GM19240 (cell line): Measurements from ENCODE around the gene SYCP2.
"Not testable (repeated sequence)": the region's sequence is repeated elsewhere in the genome, so short reads cannot be mapped to it uniquely, and the experiment has no call there.

Experiments
- DNase-seq: peaks from one replicate; pipeline ENCODE4 v3.0.0; 2011; ENCODE audit warnings: low spot score; ENCODE audit not compliant: insufficient read length

Gene SYCP2, protein sequence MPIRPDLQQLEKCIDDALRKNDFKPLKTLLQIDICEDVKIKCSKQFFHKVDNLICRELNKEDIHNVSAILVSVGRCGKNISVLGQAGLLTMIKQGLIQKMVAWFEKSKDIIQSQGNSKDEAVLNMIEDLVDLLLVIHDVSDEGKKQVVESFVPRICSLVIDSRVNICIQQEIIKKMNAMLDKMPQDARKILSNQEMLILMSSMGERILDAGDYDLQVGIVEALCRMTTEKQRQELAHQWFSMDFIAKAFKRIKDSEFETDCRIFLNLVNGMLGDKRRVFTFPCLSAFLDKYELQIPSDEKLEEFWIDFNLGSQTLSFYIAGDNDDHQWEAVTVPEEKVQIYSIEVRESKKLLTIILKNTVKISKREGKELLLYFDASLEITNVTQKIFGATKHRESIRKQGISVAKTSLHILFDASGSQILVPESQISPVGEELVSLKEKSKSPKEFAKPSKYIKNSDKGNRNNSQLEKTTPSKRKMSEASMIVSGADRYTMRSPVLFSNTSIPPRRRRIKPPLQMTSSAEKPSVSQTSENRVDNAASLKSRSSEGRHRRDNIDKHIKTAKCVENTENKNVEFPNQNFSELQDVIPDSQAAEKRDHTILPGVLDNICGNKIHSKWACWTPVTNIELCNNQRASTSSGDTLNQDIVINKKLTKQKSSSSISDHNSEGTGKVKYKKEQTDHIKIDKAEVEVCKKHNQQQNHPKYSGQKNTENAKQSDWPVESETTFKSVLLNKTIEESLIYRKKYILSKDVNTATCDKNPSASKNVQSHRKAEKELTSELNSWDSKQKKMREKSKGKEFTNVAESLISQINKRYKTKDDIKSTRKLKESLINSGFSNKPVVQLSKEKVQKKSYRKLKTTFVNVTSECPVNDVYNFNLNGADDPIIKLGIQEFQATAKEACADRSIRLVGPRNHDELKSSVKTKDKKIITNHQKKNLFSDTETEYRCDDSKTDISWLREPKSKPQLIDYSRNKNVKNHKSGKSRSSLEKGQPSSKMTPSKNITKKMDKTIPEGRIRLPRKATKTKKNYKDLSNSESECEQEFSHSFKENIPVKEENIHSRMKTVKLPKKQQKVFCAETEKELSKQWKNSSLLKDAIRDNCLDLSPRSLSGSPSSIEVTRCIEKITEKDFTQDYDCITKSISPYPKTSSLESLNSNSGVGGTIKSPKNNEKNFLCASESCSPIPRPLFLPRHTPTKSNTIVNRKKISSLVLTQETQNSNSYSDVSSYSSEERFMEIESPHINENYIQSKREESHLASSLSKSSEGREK (N-terminal part only)

DNA sequence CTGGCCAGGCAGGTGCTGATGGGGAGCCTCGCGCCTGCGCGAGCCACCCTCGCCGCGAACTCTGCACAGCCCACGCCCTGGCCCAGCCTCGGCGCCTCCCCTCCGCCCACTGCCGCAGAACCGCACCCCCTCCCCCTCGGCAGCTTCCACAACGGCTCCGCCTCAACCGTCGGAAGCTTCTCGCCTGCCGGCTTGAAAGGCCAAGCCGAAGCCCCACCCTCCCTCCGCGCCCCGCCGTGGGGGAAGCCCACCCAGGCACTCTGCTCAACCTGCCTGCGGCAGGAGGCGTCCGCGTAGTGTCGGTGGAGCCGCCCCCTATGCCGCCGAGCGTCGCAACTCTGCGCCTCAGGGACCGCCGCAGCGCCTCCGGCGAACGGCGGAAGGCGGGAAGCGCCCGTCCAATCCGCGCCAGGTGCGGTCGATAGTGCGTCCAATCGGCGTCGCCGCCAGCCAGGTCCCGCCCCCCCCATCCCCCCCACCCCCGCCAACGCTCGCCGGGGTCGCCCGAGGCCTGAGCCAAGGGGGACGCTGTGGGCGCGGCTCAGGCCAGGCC, at the start of gene SYCP2:
Gene SYCP2 (minus strand): TSS at position 342 of the 553 bp plus-strand sequence. CDS start 11,224 bp downstream, outside the sequence.
- no peak for DNase-seq

DNA sequence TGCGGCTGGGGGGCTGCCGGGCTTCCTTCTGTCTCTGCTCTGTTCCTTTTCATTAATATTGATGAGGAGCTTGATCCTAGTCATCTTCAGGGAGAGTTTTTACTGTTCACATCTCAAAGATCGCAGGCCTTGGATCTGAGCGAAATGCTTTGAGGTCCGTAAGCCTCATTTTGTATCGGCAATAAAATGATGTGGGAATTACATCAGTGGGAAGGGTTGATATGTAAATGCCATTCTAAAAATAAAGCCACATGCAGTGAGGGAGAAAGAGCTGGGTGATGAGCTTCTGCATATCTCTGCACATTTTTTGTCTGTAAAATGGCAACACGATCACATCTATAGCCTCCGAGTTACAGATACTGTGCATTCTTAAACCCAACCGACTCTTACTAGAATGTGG, 49.6 kb upstream of the SYCP2 start:
- no peak for DNase-seq

DNA sequence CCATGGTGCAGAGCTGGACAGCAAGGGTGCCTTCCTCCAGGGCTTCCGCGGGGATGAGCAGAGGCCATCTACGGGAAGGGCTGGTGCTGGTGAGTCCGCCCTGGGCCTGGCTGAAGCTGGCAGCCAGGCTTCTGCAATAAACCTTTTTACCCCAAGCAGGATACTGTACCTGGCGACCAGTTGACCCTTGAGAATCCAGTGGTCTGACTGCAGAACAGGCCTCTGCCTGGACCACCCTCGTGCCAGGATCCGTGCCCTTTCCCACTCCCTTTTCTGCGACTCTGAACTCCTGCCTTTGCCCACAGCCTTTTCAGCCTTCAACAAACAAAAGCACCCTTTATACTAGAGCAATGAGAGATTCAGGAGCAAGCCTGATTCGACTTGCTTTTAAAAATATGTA, 43.6 kb upstream of the SYCP2 start:
- DNase-seq: no peak

DNA sequence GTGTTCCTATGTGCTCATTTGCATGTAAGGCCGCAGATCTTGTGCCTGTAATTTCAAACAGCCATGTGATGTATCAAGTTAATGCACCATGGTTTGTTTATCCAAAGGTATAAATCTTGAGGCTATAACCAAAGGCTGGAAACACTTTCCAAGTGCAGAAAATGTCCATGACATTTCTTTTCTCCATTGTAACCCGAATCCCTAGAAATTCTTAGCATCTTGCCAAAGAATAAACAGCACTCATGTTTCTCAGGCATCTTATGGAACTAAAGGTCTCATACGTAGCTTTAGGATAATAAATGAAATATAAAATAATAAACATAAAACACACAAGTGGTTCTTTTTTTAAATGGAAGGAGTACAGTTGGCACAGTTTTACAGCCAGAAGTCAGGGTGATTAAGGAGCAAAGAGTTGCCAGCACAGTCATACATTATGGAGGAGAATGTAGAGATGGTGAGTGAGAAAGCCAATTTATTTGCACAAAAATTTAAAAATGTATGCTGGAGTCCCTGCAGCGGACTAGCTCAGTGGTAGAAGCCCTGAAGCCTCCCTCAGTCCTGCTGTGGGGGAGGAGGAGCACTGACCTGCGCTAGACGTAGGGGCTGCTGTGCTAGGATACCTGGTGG, 42.8 kb upstream of the SYCP2 start:
- DNase-seq: no peak

DNA sequence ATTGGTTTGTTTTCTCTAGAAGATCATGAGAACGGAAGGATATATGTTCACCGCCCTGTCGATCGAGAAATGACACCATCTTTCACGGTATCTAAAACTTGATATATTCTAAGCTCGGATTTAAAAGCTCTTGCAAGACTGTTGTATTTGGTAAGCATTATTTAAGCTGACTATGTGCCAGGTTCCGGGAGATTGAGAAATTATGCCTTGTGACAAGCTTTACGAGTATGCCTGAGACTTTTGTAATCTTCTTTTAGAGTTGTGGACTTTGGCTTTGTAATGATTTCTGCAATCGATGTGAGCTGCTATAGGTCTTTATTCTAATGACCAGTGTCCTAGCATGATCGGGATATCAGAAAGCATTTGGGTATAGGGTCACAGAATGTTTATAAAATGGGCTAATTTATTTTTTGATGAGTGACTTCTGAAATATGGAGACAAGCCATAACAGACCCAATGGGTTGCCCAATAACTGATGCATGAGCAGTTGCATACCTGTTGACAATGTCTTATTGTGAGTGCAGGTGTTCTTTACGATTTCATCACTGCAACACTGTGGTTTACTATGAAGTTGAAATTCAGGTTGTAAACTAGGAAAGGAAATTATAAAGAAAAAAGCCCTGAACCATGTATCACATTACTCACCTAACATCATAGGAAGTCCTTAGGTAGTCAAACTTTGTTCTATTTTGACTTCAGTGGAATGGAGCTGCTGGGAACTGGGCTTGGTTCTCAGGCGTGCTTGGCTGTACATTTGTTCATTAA, 38.8 kb upstream of the SYCP2 start:
- DNase-seq: no peak

DNA sequence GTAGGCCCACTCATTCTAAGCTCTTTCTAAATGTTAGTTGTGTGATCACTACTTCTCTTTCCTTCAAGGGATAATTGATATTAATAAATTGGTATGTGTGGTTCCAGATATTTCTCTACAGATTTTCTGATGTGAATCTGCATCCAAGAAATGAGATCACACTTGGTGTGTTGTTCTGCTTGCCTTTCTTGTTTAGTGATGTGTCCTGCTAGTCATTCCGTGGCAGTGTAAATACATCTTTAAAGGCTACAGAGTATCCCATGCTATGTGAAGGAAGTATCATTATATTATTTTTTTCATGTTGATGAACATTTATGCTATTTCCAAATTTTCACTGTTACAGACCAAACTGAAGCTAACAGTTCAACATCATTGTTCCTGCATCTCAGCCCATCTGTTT, 38.0 kb upstream of the SYCP2 start:
- no peak for DNase-seq

DNA sequence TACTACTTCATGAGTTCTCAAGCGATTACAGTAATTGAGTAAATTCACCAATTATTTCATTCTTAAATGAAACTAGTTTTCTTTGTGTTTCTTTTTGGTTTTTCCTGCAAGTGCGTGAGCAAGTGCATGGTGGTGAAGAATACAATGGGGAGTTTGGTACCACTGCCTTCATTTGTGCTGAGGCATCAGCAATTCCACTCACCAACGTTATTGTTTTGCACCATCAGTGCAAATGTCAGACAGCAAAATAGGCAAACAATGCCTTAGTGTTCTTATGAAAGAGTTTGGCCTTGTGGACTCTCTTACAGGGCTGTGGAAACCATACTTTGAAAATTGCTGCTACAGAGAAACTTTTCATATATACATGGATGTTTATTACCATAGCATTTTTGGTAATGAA, 33.0 kb upstream of the SYCP2 start:
- DNase-seq: no peak

DNA sequence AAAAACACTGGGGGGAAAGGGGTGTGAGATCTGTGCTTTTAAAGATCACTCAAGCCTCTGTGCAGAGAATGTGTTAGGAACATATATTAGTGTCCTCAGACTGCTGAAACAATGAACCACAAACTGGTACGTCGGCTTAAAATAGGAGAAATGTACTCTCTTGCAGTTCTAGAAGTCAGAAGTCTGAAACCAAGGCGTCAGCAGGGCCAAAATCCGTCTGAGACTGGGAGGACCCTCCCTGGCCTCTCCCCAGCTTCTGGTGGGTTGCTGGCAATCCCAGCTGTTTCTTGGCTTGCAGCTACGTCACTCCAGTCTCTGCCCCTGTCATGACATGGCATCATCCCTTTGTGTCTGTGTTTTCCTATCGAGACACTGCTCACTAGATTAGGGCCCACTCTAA, 28.7 kb upstream of the SYCP2 start:
- DNase-seq: no peak

DNA sequence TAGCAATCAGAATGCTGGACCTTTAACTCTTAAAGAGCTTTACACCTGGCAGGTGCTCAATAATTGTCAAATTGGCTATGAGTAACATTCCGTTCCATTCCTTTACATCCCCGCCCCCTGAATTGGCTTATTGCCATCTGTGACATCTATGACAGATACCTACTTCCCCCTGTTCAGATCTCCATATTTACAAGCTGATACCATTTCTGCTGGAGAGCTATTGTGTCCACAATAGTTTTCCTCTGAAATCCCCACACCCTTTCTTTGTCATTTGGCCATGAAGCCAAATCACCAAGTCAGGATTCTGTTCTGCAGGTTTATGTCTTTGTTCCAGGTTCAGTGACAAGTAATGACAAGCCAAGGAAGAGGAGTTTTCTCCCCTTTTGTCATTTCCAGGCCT, 28.0 kb upstream of the SYCP2 start:
- DNase-seq: no peak

DNA sequence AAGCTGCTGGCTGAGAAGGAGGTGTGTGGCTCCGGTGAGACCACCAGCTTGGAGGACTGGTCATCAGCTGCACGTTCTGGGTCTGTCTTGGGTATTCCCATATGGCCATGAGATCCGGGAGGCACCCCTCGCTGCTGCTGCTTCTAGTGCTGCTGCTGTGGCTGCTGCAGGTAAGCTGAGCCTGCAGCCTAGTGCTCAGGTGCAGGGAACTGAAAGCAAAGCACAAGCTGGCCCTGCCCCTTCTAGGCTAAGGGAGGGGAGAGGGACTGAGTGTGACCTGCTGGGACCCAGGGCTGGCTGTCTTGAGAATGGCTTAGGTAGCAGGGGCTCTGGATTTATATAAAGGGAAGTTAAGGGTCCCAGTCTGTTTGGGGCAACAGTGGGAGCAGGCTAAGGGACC, 25.2 kb upstream of the SYCP2 start:
- DNase-seq: no peak

DNA sequence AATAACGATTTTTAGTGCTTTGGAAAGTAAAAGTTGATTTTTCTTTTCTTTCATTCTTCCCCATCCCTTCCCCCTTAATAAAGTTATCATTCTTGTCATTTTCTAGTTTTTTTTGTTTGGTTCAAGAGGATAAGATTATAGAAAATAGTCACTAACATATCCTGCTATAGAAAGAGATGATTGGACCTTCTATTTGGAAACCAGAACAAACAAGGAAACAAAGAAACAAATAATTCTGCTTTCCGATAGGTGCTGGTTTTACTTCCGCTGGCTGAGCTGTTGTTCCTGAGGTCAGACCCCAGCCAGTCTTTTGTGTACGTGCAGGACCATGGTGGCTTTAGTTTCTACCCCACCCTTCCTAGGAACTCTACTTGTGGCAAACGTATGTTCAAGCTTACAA, 24.7 kb upstream of the SYCP2 start, which contains the start of gene CDH26:
Gene CDH26 (plus strand): TSS at position 301 of the 400 bp plus-strand sequence. CDS start 304 bp downstream, outside the sequence.
- DNase-seq: no peak

DNA sequence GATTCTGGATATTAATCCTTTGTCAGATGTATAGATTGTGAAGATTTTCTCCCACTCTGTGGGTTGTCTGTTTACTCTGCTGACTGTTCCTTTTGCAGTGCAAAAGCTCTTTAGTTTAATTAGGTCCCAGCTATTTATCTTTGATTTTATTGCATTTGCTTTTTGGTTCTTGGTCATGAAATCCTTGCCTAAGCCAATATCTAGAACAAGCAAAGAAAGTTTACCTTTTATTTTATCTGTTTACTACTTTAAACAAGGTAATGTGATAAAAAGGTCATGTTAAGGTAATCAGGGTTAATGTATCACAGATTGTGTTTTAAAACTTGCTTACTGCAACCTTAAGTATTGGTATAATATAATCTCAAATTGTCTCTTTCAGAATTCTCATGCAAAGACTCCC, 24.1 kb upstream of the SYCP2 start:
- not testable (repeated sequence) for DNase-seq

DNA sequence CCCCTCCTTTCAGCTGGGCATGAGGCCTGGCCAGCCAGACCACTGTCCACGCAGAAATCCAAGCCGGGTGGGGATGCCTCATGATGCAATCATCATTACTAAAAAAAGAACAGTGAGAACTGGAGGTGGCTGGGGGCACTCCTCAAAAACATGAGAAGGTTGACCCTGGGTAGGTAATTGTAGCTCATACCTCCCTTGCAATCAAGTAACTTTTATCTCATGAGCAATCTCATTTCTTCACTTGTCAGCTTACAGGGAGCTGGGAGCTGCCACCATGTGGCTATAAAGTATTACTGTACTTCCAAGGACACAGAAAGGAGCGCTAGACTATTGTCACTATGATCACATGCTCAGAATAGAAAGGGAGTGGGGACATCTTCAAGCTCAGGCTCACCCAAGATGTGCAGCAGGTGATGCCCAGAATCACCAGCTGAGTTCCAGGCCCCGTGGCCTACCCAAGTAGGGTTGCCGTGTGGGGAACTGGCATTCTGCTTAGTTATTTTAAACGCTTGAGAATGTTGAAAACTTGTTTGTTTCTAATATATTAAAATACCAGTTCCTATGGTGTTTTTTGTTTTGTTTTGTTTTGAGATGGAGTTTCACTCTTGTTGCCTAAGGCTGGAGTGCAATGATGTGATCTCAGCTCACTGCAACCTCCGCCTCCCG, 21.8 kb upstream of the SYCP2 start:
- DNase-seq: no peak

DNA sequence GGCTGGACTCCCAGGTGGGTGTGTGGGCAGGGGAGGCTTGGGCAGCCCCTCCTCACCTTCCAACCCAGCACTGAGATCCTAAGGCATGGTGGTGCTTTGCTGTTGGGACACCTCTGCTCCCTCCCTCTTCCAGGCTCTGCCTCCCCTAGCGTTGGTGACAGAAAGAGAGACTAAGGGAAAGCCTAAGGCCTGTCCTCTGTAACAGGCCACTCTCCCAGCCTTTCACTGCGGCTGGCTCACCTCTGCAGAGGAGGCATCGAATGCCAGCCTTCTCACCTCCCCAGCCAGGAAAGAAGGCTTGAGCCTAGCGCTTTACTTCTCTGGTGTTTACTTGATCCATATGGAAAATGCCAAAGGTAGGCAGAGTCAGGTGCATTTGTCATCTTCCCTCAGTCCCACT, 21.3 kb upstream of the SYCP2 start:
- no peak for DNase-seq

DNA sequence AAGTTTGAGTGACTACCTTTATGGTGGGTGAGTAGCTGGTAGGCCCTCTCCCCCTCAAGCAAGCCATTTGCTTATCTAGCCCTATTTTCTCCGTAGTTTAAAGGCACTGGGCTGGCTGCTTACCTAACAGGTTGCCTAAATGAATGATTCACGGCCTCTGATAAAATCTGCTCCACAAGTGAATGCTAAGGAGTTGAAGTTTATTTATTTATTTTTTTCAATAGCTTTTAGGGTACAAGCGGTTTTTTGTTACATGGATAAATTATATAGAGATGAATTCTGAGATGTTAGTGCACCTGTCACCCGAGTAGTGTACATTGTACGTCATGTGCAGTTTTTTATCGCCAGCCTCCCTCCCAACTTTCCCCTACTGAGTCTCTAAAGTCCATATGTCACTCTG, 16.5 kb upstream of the SYCP2 start:
- no peak for DNase-seq

DNA sequence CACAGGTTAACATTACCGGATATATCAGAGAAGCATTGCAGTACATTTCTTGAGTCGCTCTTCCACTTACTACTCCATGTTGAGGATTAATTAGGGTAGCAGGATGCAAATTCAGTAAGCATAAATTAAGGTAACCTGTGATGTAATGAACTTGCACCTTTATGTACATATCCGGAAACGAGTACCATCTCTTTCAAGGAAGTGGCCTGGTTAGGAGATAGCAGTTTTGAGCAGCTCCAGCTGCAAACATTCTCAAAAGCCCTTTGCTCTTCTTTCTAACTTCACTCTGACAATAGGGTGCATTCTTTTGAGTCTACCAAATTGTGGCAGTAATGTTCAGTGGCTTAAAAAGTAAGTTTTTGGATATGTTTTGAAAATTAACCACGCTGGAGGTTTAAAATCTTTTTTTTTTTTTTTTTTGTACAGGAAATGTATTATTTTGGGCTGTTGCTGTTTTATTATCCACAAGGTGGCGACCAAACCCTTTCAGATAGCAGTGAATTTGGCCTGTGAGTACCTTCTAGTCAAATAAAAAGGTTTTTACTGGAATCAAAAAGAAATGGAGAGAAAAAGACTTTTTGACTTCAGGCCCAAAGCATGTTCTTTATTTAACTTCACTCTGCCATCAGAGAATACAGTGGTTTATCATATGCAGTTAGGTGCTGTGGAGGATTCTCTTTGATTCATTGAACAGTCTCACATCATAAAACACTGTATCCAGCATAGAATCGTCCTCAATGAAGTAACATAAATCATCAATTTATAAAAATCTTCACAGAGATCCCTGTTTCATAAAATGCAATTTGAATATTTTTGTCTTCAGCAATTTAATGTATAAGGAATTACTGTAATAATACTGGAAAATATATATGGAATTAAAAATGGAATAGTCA, 15.6 kb upstream of the SYCP2 start:
- DNase-seq: no peak

DNA sequence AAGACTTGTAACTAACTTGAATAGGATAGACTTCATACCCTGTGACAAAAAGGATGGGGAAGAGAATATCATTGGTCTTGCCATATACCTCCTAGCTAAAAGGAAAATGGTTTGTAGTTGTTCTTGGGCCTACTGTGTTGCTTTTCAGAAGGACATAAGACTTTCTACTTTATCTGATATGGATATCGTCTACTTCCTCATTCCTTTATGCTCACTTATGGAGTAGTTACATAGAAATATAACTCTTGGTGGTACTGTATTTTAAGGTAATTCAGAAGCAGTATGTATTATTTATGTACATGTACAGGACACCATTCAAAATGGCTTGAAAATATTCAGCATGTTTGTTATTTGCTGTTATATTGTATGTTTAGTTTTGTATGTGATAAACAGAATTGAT, 14.8 kb upstream of the SYCP2 start:
- DNase-seq: no peak

DNA sequence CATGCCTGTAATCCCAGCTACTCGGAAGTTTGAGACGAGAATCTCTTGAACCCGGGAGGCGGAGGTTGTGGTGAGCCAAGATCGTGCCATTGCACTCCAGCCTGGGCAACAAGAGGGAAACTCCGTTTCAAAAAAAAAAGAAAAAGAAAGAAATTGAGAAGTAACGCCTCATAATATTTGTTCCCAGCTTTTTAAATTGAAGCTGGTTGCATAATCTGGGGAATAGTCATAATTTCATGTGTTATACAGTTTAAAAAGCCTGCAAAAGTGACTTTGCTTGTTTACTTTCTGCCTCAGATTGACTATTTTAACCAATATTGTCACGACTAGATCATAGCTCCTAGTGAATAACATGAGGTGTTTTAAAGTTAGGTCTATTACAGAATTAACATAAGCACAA, 13.9 kb upstream of the SYCP2 start:
- no peak for DNase-seq

DNA sequence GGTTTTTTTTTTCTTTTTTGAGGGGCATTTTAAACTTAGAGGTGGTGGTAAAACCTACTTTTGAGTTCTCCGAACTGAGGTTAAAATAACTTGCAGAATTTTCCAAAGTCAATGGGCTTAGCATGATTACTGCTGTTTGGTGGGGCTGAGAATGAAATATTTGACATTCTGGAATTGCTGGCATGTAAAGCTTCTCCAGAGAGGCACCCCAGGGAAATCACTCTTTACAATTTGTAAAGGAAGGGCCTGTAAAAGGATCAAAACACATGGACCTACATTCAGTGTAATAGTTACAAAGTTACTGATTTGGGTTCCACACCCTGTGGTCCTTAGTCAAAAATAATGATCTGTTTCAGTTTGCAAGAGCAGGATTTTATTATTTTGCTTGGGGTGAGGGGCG, 12.3 kb upstream of the SYCP2 start:
- no peak for DNase-seq
